ENCODE results near the gene MBD3.
"Not testable (repeated sequence)": the region's sequence is repeated elsewhere in the genome, so short reads cannot be mapped to it uniquely, and the experiment has no call there.

The MBD3 gene

GRCh38 chr19:1592755-1593500 is at the start of gene MBD3:
Gene MBD3 (minus strand): TSS chr19:1592865. CDS start chr19:1592631, 234 bp downstream.
- DNase-seq, result peak; percentile 95

- DNase-seq, result not testable (repeated sequence)
Observed at GRCh38 chr19:1640893-1641448, 48.3 kb upstream of the MBD3 start.

GRCh38 chr19:1636325-1637236 is 43.9 kb upstream of the MBD3 start:
- no peak for DNase-seq

- DNase-seq, result no peak
Observed at GRCh38 chr19:1634938-1635243, 42.2 kb upstream of the MBD3 start.

GRCh38 chr19:1634242-1634937 is 41.7 kb upstream of the MBD3 start:
- no peak for DNase-seq

- DNase-seq, result no peak
Observed at GRCh38 chr19:1633269-1633826, 40.7 kb upstream of the MBD3 start.

- no peak for DNase-seq
Observed at GRCh38 chr19:1632462-1633268, 40.0 kb upstream of the MBD3 start.

- DNase-seq, result no peak
Observed at GRCh38 chr19:1631557-1632100, 39.0 kb upstream of the MBD3 start.

- no peak for DNase-seq
Observed at GRCh38 chr19:1630811-1631210, 38.1 kb upstream of the MBD3 start.

- DNase-seq, result no peak
Observed at GRCh38 chr19:1630012-1630411, 37.3 kb upstream of the MBD3 start.

GRCh38 chr19:1629256-1629808 is 36.7 kb upstream of the MBD3 start:
- no peak for DNase-seq

GRCh38 chr19:1627194-1627593 is 34.5 kb upstream of the MBD3 start:
- no peak for DNase-seq

GRCh38 chr19:1626417-1627010 is 33.8 kb upstream of the MBD3 start:
- no peak for DNase-seq

- DNase-seq, result peak; percentile 43
Observed at GRCh38 chr19:1624458-1624857, 31.8 kb upstream of the MBD3 start.

GRCh38 chr19:1622541-1622940 is 29.9 kb upstream of the MBD3 start:
- DNase-seq, result no peak

GRCh38 chr19:1622007-1622406 is 29.3 kb upstream of the MBD3 start:
- DNase-seq, result no peak

GRCh38 chr19:1621574-1621973 is 28.9 kb upstream of the MBD3 start:
- DNase-seq, result no peak

- DNase-seq, result no peak
Observed at GRCh38 chr19:1621021-1621420, 28.4 kb upstream of the MBD3 start.

- DNase-seq, result no peak
Observed at GRCh38 chr19:1620502-1620901, 27.8 kb upstream of the MBD3 start.

GRCh38 chr19:1619703-1620102 is 27.0 kb upstream of the MBD3 start:
- no peak for DNase-seq

GRCh38 chr19:1619094-1619439 is 26.4 kb upstream of the MBD3 start:
- no peak for DNase-seq
